H1 (cell line): ENCODE measurements around the gene SHISA6. TPM values are rescaled to one million over a fixed set of nuclear protein-coding genes. Genes with fewer than 3 reads are reported as not detected.

Experiments used
- CTCF ChIA-PET: fragments of 300-600 bp; sonication (Branson Sonifier 250); formaldehyde crosslinking; loops from one replicate; lab custom pipeline; 2021; ENCODE audit not compliant: partially characterized antibody; lab: Charles Lee
- POLR2A ChIA-PET: fragments of 300-600 bp; sonication (Branson Sonifier 250); formaldehyde crosslinking; loops from one replicate; lab custom pipeline; 2021; ENCODE audit warnings: inconsistent platforms; ENCODE audit not compliant: partially characterized antibody; lab: Charles Lee
- DNase-seq, 2 experiments: peaks; one replicate each; pipeline versions ENCODE4 v3.0.0 to v3.0.0-alpha.2; 2010 to 2022; ENCODE audit warnings: low spot score in 2 of 2, low read depth in 1 of 2, mixed read lengths in 1 of 2
- FAIRE-seq: peaks from 2 replicates; lab custom pipeline; 2011; peaks lifted over from hg19 to GRCh38; lab: Jason Lieb, UNC
- H2AFZ ChIP-seq: 2 replicates; pipeline ENCODE4 v1.8.1; 2012; ENCODE audit warnings: low read length, inconsistent platforms
- H2AK5ac ChIP-seq: 2 replicates; pipeline ENCODE4 v1.6.1; 2013; ENCODE audit warnings: low read depth, low read length
- H2BK120ac ChIP-seq: replicated peaks from 2 replicates; pipeline ENCODE3; 2013; ENCODE audit warnings: low read depth, low read length, inconsistent platforms
- H2BK12ac ChIP-seq: 2 replicates; pipeline ENCODE4 v1.6.1; 2013; ENCODE audit warnings: low read depth, low read length
- H2BK15ac ChIP-seq: 2 replicates; pipeline ENCODE4 v1.6.1; 2013; ENCODE audit warnings: low read length
- H2BK20ac ChIP-seq: 2 replicates; pipeline ENCODE4 v1.6.1; 2013; ENCODE audit warnings: low read length
- H2BK5ac ChIP-seq: 2 replicates; pipeline ENCODE4 v1.6.1; 2013; ENCODE audit warnings: low read depth, low read length
- H3K14ac ChIP-seq: 2 replicates; pipeline ENCODE4 v1.6.1; 2013; ENCODE audit warnings: inconsistent platforms; ENCODE audit not compliant: insufficient read length
- H3K18ac ChIP-seq: 2 replicates; pipeline ENCODE4 v1.6.1; 2013; ENCODE audit warnings: low read length; ENCODE audit errors: extremely low read depth
- H3K23ac ChIP-seq: 2 replicates; pipeline ENCODE4 v1.6.1; 2013; ENCODE audit warnings: inconsistent platforms; ENCODE audit not compliant: insufficient read length
- H3K23me2 ChIP-seq: 2 replicates; pipeline ENCODE4 v1.6.1; 2013; ENCODE audit warnings: low read depth, low read length
- H3K27ac ChIP-seq: 2 replicates; pipeline ENCODE4 v1.6.1; 2011; ENCODE audit warnings: low read depth, low read length, inconsistent platforms
- H3K27me3 ChIP-seq, 4 experiments: replicated peaks in 1 of 4; 1 replicate in 1 of 4; 2 replicates in 3 of 4; pipeline versions ENCODE4 v1.6.1 to v1.8.1; 2011 to 2013; ENCODE audit warnings: low read length in 3 of 4, mild to moderate bottlenecking in 3 of 4, inconsistent platforms in 2 of 4, mixed read lengths in 2 of 4, moderate library complexity in 1 of 4; ENCODE audit not compliant: control insufficient read depth in 3 of 4, insufficient read depth in 3 of 4; ENCODE audit errors: extremely low read depth in 1 of 4
- H3K36me3 ChIP-seq, 4 experiments: 2 replicates each; pipeline versions ENCODE4 v1.6.1 to v1.8.1; 2011 to 2013; ENCODE audit warnings: mild to moderate bottlenecking in 4 of 4, low read length in 3 of 4, moderate library complexity in 2 of 4, control low read depth in 1 of 4, inconsistent platforms in 1 of 4; ENCODE audit not compliant: insufficient read depth in 4 of 4, control insufficient read depth in 2 of 4
- H3K4ac ChIP-seq: replicated peaks from 2 replicates; pipeline ENCODE3; 2013; ENCODE audit warnings: low read length, low read depth, mixed read lengths, inconsistent platforms; ENCODE audit not compliant: insufficient read length
- H3K4me1 ChIP-seq, 4 experiments: replicated peaks in 1 of 4; 1 replicate in 1 of 4; 2 replicates in 3 of 4; pipeline versions ENCODE4 v1.6.1 to v1.8.1; 2011 to 2013; ENCODE audit warnings: low read length in 3 of 4, inconsistent platforms in 2 of 4, mixed read lengths in 1 of 4; ENCODE audit not compliant: insufficient read depth in 4 of 4, control insufficient read depth in 3 of 4
- H3K4me2 ChIP-seq, 2 experiments: 2 replicates each; pipeline versions ENCODE4 v1.6.1 to v1.8.1; 2011 to 2013; ENCODE audit warnings: low read depth in 2 of 2, low read length in 2 of 2, control low read depth in 1 of 2, inconsistent platforms in 1 of 2, mild to moderate bottlenecking in 1 of 2; ENCODE audit not compliant: insufficient read depth in 1 of 2
- H3K4me3 ChIP-seq, 4 experiments: fragments of 200-600, 300-600 bp in 1 of 4; sonication (generic), shearing (Covaris generic), sonication (Bioruptor Twin) in 1 of 4; 2 replicates each; pipeline versions ENCODE4 v1.5.1 to v1.8.1; 2011 to 2016; ENCODE audit warnings: low read length in 4 of 4, low read depth in 3 of 4, control low read depth in 2 of 4, inconsistent platforms in 2 of 4, mild to moderate bottlenecking in 2 of 4, mixed read lengths in 1 of 4, moderate library complexity in 1 of 4; ENCODE audit not compliant: insufficient read depth in 2 of 4; ENCODE audit errors: extremely low read depth in 1 of 4
- H3K56ac ChIP-seq: replicated peaks from 2 replicates; pipeline ENCODE3; 2013; ENCODE audit warnings: low read depth, mild to moderate bottlenecking, mixed read lengths, low read length, inconsistent platforms; ENCODE audit not compliant: insufficient read length
- H3K79me1 ChIP-seq: 2 replicates; pipeline ENCODE4 v1.6.1; 2013; ENCODE audit warnings: low read depth, low read length, control low read depth
- H3K79me2 ChIP-seq, 2 experiments: 2 replicates each; pipeline versions ENCODE4 v1.6.1 to v1.8.1; 2012 to 2013; ENCODE audit warnings: low read length in 2 of 2, mild to moderate bottlenecking in 2 of 2, inconsistent platforms in 1 of 2; ENCODE audit not compliant: insufficient read depth in 2 of 2, control insufficient read depth in 1 of 2
- H3K9ac ChIP-seq, 4 experiments: replicated peaks in 1 of 4; 1 replicate in 1 of 4; 2 replicates in 3 of 4; pipeline versions ENCODE4 v1.6.1 to v1.8.1; 2011 to 2013; ENCODE audit warnings: low read depth in 3 of 4, low read length in 3 of 4, control low read depth in 2 of 4, mild to moderate bottlenecking in 2 of 4, moderate library complexity in 2 of 4, inconsistent platforms in 1 of 4; ENCODE audit errors: extremely low read depth in 1 of 4
- H3K9me3 ChIP-seq, 2 experiments: 2 replicates each; pipeline versions ENCODE4 v1.6.1 to v1.8.1; 2012 to 2013; ENCODE audit warnings: mild to moderate bottlenecking in 2 of 2, moderate library complexity in 2 of 2, control low read depth in 1 of 2, inconsistent platforms in 1 of 2, low read depth in 1 of 2, low read length in 1 of 2, mixed read lengths in 1 of 2; ENCODE audit not compliant: insufficient read depth in 2 of 2
- H4K20me1 ChIP-seq, 2 experiments: replicated peaks in 1 of 2; 2 replicates each; pipeline versions ENCODE3 to v1.8.1; 2011 to 2013; ENCODE audit warnings: inconsistent platforms in 2 of 2, low read length in 2 of 2, mild to moderate bottlenecking in 1 of 2; ENCODE audit not compliant: insufficient read depth in 2 of 2, control insufficient read depth in 1 of 2
- H4K5ac ChIP-seq: 2 replicates; pipeline ENCODE4 v1.6.1; 2013; ENCODE audit warnings: low read length, low read depth, mixed read lengths, inconsistent platforms; ENCODE audit not compliant: insufficient read length
- H4K8ac ChIP-seq: 2 replicates; pipeline ENCODE4 v1.8.0; 2013; ENCODE audit warnings: mild to moderate bottlenecking, moderate library complexity, low read length, inconsistent platforms; ENCODE audit not compliant: insufficient read depth; ENCODE audit errors: extremely low read depth
- H4K91ac ChIP-seq: replicated peaks from 2 replicates; pipeline ENCODE3; 2013; ENCODE audit warnings: low read length, mixed read lengths, inconsistent platforms; ENCODE audit not compliant: insufficient read length
- BACH1 ChIP-seq: IDR thresholded peaks from 2 replicates; pipeline ENCODE4 v1.6.1; 2012; ENCODE audit warnings: low read length, improper control_type of control experiment
- CBX8 ChIP-seq: fragments of 300-800, 300-1000 bp; sonication (generic); IDR thresholded peaks from 2 replicates; pipeline ENCODE4 v1.7.1; 2016; ENCODE audit warnings: low read depth, low read length, borderline replicate concordance
- CREB1 ChIP-seq: IDR thresholded peaks from 2 replicates; pipeline ENCODE4 v1.6.1; 2012; ENCODE audit warnings: inconsistent platforms
- EGR1 ChIP-seq: IDR thresholded peaks from 2 replicates; pipeline ENCODE4 v1.6.1; 2011; ENCODE audit warnings: low read depth, low read length, borderline replicate concordance
- TEAD4 ChIP-seq: IDR thresholded peaks from 2 replicates; pipeline ENCODE4 v1.6.1; 2012; ENCODE audit warnings: low read depth, low read length, inconsistent platforms, mixed read lengths
- WGBS, 2 experiments: shearing (Covaris generic) in 1 of 2; methylation state at CpG; one replicate each; pipeline versions ENCODE4 v1.1.6 to v1.1.7; 2013 to 2015; ENCODE audit warnings: low lambda C conversion rate in 2 of 2, mixed read lengths in 2 of 2, inconsistent platforms in 1 of 2, low coverage in 1 of 2, missing lambda C conversion rate in 1 of 2; ENCODE audit not compliant: insufficient replicate concordance in 2 of 2, insufficient coverage in 1 of 2, insufficient read length in 1 of 2; ENCODE audit errors: extremely low coverage in 1 of 2, missing lambda C conversion rate in 1 of 2; 5-methylcytosine and 5-hydroxymethylcytosine counted together
- polyA plus RNA-seq, 7 experiments: library from polyadenylated mRNA; depleted of rRNA in 3 of 7; stranded (reverse) in 5 of 7; unstranded in 2 of 7; fragments of >200 nt in 5 of 7; fragments of 200-250 nt in 2 of 7; gene quantifications; 1 replicate in 5 of 7; 2 replicates in 1 of 7; 4 replicates in 1 of 7; pipeline versions ENCODE4 v1.2.1 to v1.2.3, GENCODE V29; 2011 to 2013; ENCODE audit warnings: missing spikeins in 2 of 7, mixed read lengths in 2 of 7
- total RNA-seq: library from RNA; stranded (reverse); fragmentation: NEBNext Ultra II Directional; extraction: Animal tissue kit (Norgen Biotek cat#: 25700); gene quantifications from 2 replicates; pipeline ENCODE4 v1.2.1, GENCODE V29; 2021

Gene SHISA6
- total and polyA plus RNA-seq, 2 of the 8 experiments (the other 6 are each of a cell fraction or from before 2014, with no cell fraction given), result 2.9 to 4.8 TPM

- no peak overlapping the region for H3K4me2 ChIP-seq
- H4K20me1 ChIP-seq, result no peaks in the 10 kb centered on the region
- H3K27me3 ChIP-seq, result no peaks in the 10 kb centered on the region
- no peak overlapping the region for H2AK5ac ChIP-seq
- H3K23me2 ChIP-seq, result no peaks in the 10 kb centered on the region; the same call in 1 of the 2 replicates
- no peak overlapping the region for H3K4ac ChIP-seq
- no peak overlapping the region for H3K9ac ChIP-seq
- H3K27ac ChIP-seq, result no peak overlapping the region
- no peak overlapping the region; the same call in 1 of the 2 replicates for H4K8ac ChIP-seq
- no peaks in the 10 kb centered on the region for H3K79me2 ChIP-seq
- ChIA-PET CTCF (interaction anchor here (1.3 kb wide), 1 partner anchor 168 kb away, joined by 3 read pairs; no protein-coding TSS in a partner anchor), POLR2A (no interaction called here)
- DNase-seq (peak in 1 of 2 experiments; percentile 35), FAIRE-seq (no peak)
- no peak overlapping the region for H4K5ac ChIP-seq
- no peak for TF ChIP-seq CBX8
- TF ChIP-seq TEAD4, result no peak
- TF ChIP-seq BACH1, result no peak
- no peak for TF ChIP-seq CREB1
- TF ChIP-seq EGR1, result no peak
- no peaks in the 10 kb centered on the region for H3K79me1 ChIP-seq
- H3K36me3 ChIP-seq, result no peaks in the 10 kb centered on the region
- no peak overlapping the region for H3K18ac ChIP-seq
- peaks cover 0 to 3% (median 0%) of the 10 kb centered on the region in 4 experiments; a peak in 3 of 7 replicates for H3K4me1 ChIP-seq
- H3K4me3 ChIP-seq, result no peak overlapping the region
- H3K23ac ChIP-seq, result no peak overlapping the region
- no peak overlapping the region for H2BK5ac ChIP-seq
- 87% methylated on average over 7 of the region's 7 CpGs; no CpG with 5 or more reads in 1 of the 2 experiments for WGBS, 2 experiments
- H3K9me3 ChIP-seq, result no peaks in the 10 kb centered on the region
- H2BK20ac ChIP-seq, result no peak overlapping the region
- H3K14ac ChIP-seq, result no peak overlapping the region
- H2BK120ac ChIP-seq, result no peak overlapping the region
- H4K91ac ChIP-seq, result no peak overlapping the region
- H2BK12ac ChIP-seq, result no peak overlapping the region
- H2BK15ac ChIP-seq, result 0 out of 2 replicates have a peak overlapping the region, but pooled peaks have one; percentile 46
- no peak overlapping the region for H3K56ac ChIP-seq
- H2AFZ ChIP-seq, result no peak overlapping the region
Observed at GRCh38 chr17:11559601-11560000, 318.6 kb downstream of the SHISA6 start.
